HG02571 (cell line): ENCODE data around the gene GRIN1.

Source experiments
- ATAC-seq: cut with Tn5 transposase; IDR thresholded peaks from one replicate; pipeline ENCODE4 v1.9.1; 2021; ENCODE audit warnings: mild to moderate bottlenecking, moderate library complexity; ENCODE audit not compliant: unreplicated experiment

The GRIN1 gene

DNA sequence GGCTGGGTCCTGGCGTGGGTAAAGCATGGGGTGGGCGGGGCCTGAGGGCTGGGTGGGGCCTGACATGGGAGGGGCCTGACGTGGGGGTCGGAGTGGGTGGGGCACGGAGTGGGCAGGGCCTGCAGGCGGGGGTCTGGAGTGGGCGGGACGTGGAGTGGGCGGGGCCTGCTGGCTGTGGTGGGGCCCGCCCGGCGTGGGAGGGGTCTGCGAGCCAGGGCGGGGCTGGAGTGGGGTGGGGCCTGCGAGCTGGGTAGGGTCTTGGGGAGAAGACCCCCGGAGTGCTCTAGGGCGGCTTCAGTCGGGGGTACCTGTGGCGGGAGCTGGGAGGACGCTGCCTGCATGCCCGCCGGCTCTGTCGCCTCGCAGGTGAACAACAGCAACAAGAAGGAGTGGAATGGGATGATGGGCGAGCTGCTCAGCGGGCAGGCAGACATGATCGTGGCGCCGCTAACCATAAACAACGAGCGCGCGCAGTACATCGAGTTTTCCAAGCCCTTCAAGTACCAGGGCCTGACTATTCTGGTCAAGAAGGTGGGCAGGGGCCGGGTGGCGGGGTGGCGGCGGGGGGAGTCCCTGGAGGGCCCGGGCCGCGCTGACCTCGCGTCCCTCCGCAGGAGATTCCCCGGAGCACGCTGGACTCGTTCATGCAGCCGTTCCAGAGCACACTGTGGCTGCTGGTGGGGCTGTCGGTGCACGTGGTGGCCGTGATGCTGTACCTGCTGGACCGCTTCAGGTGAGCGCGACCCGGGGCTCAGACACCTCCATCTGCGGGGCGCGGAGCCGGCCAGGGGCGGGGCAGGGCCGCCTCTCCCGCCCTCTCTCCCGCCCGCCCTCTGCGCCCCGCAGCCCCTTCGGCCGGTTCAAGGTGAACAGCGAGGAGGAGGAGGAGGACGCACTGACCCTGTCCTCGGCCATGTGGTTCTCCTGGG, 22.9 kb downstream of the GRIN1 start:
- ATAC-seq: no peak

GRCh38 chr9:137162505-137163364, 23.8 kb downstream of the GRIN1 start:
- ATAC-seq: no peak

GRCh38 chr9:137163365-137163715, 24.4 kb downstream of the GRIN1 start:
- no peak for ATAC-seq

DNA sequence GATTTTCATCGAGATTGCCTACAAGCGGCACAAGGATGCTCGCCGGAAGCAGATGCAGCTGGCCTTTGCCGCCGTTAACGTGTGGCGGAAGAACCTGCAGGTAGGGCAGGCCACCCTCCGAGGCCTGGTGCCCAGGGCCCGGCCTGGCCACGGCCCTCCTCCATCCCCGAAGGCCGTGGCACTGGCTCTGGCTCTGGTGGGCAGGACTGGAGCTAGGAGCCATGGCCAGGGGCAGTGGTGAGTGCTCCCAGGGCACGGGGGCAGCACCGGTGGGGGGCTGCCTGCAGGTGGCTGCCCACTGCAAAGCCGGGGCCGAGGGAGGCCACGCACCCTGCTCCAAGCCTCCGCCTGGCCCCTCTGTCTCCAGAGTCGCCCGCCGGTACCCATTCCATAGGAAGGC, 24.9 kb downstream of the GRIN1 start:
- ATAC-seq: no peak

- ATAC-seq: no peak
Measured at GRCh38 chr9:137164370-137165249, 25.7 kb downstream of the GRIN1 start.

DNA sequence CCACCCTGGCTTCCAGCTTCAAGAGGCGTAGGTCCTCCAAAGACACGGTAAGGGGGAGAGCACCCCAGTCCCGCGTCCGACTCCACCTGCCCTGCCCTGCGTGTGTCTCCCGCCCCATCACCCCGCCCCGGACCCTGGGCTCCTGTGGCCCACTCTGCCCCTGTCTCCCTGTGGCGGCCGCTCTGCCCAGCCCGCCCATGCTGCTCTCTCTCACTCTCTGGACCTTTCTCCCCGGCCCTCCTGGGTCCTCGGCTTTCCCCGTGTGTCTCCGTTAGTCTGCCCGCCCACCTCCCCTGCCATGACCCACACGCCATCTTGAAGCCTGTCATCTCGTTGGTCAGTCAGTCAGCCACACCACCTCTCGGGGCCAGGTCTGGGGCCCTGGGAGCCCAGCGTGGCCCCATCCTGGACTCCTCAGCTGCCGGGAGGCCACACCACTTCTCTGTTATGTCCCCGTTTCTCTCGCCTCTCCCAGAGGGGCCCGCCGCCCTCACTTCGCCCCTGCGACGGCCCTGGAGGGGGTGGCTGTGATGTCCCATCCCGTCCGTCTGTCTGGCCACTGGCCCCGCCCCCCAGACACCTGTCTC, 26.4 kb downstream of the GRIN1 start:
- no peak for ATAC-seq

GRCh38 chr9:137166380-137167229, 27.7 kb downstream of the GRIN1 start:
- ATAC-seq: no peak

GRCh38 chr9:137167277-137167746, 28.4 kb downstream of the GRIN1 start:
- ATAC-seq: no peak

DNA sequence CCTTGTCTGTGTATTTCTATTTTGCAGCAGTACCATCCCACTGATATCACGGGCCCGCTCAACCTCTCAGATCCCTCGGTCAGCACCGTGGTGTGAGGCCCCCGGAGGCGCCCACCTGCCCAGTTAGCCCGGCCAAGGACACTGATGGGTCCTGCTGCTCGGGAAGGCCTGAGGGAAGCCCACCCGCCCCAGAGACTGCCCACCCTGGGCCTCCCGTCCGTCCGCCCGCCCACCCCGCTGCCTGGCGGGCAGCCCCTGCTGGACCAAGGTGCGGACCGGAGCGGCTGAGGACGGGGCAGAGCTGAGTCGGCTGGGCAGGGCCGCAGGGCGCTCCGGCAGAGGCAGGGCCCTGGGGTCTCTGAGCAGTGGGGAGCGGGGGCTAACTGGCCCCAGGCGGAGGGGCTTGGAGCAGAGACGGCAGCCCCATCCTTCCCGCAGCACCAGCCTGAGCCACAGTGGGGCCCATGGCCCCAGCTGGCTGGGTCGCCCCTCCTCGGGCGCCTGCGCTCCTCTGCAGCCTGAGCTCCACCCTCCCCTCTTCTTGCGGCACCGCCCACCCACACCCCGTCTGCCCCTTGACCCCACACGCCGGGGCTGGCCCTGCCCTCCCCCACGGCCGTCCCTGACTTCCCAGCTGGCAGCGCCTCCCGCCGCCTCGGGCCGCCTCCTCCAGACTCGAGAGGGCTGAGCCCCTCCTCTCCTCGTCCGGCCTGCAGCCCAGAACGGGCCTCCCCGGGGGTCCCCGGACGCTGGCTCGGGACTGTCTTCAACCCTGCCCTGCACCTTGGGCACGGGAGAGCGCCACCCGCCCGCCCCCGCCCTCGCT, 29.0 kb downstream of the GRIN1 start:
- ATAC-seq: no peak

DNA sequence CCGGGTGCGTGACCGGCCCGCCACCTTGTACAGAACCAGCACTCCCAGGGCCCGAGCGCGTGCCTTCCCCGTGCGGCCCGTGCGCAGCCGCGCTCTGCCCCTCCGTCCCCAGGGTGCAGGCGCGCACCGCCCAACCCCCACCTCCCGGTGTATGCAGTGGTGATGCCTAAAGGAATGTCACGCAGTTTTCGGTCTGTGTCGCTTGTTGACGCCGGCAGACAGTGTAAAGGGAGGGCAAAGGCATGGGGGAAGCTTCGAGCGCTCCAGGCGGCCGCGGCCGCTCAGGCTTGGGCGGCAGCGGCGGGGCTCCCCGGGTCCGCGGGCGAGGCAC, 29.6 kb downstream of the GRIN1 start:
- no peak for ATAC-seq

GRCh38 chr9:137168904-137169856, 30.2 kb downstream of the GRIN1 start:
- ATAC-seq: no peak

DNA sequence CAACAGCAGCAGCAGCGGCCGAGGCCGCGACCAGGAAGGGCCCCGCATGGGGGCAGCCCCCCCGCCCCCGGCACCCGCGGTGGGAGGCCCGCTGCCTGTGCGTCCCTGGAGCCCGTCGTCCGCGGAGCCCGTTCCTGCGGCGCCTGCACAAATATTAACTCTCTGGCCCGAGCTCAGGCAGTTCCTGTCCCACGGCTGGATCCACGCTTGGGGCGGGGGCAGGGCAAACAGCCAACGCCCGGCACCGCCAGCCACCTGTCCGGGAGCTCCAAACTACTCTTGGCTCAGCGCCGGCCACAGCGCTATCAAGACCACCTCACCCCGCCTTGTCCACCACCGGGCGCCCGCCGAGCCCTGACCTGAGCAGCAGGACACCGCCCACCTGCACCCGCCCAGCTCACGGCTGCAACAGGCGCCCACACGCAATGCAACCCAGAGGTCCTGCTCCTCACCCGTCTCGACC, 31.0 kb downstream of the GRIN1 start, which contains the start of gene LRRC26:
Gene LRRC26 (minus strand): TSS at position 156 of the 463 bp plus-strand sequence. CDS start 108 bp downstream, at position 48.
- ATAC-seq: no peak

GRCh38 chr9:137170486-137171148, 31.7 kb downstream of the GRIN1 start:
- ATAC-seq: no peak

- no peak for ATAC-seq
Measured at GRCh38 chr9:137171149-137171900, 32.4 kb downstream of the GRIN1 start.

GRCh38 chr9:137172901-137173795, 34.2 kb downstream of the GRIN1 start:
- ATAC-seq: no peak
